ENCODE results near the gene TBL2.
"Not testable (repeated sequence)": the region's sequence is repeated elsewhere in the genome, so short reads cannot be mapped to it uniquely, and the experiment has no call there.

Gene TBL2

GRCh38 chr7:73606801-73607691, 28.7 kb upstream of the TBL2 start:
- DNase-seq = no peak

- no peak for DNase-seq
These were observed 27.3 kb upstream of the TBL2 start for GRCh38 chr7:73605601-73606220.

DNA sequence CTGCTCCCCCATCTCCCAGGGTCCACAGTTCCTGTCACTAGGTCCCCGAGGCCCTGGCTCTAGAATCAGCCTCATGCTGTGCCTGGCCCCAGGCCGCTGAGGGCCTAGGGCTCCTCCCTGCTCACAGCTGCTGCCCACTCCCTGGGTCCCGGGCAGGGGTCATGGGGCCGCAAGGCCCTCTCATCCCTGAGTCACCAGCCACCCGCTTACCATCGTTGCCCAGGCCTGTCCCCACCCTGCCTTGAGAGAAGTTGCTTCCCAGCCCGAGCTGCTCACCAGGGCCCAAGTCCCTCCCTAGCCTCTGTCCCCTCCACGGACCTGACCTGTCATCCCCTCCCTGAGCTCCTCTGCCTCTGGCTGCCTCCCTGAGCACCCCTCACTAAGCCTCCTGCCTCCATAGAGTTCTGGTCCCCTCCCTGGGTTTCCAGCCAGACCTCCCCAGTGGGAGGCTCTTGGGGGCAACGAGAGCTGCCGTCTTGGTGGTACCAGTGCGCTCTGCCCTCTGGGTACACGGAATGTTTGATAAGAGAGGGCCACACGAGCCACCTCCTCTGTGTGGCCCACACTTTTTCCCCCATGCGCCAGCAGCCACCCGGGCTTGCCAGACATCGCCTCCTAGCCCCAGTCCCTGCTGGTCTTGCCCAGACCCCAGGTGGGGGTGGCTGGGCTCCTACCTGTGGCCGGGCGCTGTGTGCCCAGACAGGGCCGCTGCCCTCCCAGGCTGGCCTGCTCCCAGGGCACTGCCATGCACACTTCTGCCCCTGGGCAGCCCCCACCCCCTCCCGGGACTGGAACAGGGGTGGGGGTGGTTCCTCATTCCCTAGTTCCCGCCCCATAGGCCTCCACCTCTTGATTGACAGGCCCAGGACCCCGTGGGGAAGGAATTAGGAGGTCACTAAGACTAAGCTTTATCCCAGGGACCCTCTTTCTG, 24.6 kb upstream of the TBL2 start:
- no peak for DNase-seq

DNA sequence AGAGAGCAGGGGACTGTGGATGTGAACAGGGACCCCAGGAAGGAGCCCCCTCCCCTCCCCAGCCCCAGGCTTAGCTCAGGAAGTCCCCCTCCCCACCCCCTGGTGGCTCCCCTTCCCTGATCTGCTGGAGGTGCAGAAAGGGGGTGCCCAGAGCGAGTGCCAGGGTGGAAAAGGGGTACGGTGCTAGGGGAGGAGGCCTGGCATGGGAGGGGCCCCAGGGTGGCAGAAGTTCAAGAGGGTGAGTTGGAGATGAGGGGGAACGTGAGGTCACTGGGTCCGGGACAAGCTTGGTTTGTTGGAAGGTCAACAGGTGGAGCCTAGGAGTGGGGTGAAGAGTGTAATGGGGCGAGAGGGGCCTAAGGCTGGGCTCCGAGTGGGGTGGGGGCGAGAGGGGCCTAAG, 21.5 kb upstream of the TBL2 start:
- DNase-seq = no peak

- no peak for DNase-seq
These were observed 20.9 kb upstream of the TBL2 start for GRCh38 chr7:73599151-73599882.

DNA sequence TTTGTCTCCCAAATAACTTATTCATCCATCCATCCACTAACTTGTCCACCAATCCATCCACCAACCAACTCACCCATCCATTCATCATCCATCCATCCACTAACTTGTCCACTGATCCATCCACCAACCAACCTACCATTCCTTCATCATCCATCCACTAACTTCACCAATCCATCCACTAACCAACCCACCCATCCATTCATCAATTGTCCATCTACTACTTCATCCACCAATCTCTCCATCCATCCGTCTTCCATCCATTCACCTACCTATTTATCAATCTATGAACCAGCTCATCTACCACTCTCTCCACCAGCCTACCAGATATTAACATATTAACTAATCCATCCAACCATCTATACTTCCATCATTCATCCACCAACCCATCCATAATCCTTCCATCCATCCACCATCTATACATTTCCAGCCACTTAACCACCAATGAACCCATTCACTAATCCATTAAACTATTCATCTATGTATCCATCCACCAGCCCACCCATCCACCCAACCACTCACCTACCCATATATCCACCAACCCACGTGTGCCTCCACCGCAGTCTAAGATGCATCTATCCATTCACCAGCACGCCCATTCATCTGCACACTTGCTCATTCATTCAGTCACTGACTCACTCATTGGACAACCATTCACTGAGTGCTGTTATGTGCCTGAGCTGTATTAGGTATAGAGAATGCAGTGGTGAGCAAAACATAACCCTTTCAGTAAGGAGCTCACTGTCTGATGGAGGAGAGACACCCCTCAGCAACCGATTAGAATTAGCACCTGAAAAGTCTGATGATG, 19.8 kb upstream of the TBL2 start:
- DNase-seq = no peak

- no peak for DNase-seq
These were observed 18.0 kb upstream of the TBL2 start for GRCh38 chr7:73596191-73597065.

DNA sequence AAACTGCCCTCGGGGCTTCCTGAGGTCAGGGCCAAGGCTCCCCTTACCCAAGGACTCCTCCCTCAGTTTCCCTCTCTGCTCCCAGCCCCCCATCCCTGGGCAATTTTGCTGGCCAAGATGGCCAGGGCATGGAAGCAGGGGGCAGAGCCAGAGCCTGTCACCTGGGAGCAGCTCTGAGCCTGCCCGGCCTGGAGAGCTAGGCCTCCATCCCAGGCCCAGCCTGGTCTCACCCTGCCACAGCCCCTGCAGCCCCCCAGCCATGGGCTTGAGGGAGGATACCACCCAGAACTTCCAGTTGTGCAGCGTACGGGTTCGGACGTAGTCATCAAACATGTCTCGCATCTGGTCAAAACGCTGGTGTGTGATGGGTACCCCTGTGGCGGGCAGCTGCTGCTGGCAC, 17.0 kb upstream of the TBL2 start:
- DNase-seq = no peak

DNA sequence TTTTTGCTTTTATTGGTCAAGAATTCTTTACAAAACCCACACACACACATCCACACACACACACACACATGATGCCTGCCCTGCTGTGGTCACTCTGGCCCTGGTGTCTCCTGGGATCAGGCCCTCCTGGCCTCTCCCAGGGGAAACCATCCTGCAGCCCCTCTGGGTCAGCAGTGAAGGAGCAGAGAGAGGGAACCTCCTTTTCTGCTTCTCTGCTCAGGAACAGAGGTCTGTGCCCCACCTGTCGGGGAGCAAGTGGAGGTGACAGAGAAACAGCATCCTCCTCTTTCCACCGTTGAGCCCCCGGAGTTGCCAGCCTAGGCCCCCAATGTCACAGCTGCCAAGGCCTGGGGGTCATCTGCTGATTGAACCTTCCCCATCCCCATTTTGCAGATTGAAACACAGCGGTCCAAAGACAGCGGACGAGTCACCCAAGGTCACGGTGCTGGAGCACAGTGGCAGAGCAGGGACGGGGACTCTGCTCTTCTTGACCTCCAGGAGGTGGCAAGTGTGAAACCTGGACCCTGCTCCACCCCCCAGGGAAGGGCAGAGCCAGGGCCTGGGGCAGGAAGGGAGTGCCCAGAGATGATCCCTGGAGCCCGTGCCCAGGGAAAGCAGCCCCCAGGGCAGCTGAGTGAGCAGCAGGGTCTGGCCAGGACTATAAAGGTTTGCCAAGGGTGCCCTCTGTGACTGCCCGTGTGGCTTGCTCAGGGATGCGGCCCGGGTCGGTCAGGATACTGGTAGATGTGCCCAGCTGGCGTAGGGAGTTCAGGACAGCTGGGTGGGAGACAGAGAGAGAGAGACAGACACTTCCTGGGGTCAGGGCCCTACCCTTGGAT, 15.0 kb upstream of the TBL2 start:
- DNase-seq = no peak

- DNase-seq = no peak
These were observed 8.5 kb upstream of the TBL2 start for GRCh38 chr7:73586911-73587310.

- no peak for DNase-seq
These were observed 6.8 kb upstream of the TBL2 start for GRCh38 chr7:73585196-73585595.

DNA sequence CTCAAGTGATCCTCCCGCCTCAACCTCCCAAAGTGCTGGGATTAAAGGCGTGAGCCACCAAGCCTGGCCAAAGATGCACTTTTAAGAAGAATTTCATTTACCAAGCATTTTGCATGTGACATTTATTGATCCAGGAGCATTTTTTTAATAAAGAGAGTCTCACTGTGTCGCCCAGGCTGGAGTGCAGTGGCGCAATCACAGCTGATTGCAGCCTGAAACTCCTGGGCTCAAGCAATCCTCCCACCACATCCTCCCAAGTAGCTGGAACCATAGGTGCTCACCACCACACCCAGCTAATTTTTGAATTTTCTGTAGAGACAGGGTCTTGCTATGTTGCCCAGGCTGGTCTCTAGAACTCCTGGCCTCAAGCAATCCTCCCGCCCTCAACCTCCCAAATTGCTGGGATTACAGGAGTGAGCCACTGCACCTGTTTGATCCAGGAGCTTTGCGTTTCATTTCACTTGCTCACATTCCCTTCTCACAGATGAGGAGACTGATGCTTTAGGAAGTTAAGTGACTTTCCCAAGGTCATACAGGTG, 4.4 kb upstream of the TBL2 start:
- DNase-seq = no peak

DNA sequence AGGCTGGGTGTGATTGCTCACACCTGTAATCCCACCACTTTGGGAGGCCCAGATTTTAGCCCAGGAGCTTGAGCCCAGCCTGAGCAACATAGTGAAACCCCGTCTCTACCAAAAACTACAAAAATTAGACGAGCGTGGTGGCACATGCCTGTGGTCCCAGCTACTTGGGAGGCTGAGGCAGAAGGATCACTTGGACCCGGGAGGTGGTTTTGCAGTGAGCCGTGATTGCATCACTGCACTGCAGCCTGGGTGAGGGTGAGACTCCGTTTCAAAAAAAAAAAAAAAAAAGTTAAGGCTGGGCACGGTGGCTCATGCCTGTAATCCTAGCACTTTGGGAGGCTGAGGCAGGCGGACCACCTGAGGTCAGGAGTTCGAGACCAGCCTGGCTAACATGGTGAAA, 2.6 kb upstream of the TBL2 start:
- DNase-seq = not testable (repeated sequence)

DNA sequence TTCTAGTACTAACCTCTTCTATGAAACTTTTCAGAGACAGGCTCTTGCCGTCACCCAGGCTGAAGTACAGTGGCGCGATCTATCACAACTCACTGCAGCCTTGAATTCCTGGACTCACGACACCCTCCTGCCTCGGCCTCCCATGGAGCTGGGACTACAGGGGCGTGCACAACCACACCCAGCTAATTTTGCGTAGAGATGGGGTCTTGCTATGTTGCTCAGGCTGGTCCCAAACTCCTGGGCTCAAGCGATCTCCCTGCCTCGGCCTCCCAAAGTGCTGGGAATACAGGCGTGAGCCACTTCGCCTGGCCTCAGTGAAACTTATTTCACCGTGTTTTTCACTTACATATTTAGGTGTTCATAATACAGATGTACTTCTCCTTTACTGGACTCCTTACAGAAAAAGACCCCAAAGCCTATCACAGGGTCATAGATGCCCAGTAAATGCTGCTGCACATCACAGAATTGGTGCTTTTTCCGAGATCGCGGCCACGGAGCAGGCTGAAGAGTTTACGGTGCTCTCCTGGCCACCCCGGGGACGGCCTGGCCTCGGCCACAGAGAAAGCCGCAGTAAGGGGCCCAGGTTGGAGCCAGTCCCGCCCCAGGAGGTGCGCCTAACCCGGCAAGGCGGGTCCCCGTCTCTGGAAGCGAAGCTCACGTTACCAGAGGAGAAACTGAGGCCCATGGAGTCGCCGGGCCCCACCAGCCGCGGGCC, 595 bp downstream of the TBL2 start:
- no peak for DNase-seq

DNA sequence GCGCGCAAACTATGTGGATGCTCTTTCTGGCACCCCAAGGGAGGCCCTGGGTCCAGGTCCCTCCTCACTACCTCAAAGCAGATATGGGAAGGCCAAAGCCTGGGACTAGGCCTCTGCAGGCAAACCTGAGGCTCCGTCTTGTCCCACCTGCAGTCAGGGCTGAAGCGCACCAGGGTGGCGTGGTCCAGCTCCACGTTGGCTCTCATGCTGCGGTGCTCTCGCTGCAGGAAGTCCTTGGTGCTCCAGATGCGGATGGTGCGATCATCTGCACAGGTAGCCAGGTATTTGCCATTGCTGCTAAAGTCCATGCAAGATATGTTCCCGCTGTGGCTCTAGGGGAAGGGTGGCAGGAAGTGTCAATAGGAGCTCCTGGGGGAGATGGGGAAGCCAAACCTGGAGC, 4.6 kb downstream of the TBL2 start:
- DNase-seq = no peak

DNA sequence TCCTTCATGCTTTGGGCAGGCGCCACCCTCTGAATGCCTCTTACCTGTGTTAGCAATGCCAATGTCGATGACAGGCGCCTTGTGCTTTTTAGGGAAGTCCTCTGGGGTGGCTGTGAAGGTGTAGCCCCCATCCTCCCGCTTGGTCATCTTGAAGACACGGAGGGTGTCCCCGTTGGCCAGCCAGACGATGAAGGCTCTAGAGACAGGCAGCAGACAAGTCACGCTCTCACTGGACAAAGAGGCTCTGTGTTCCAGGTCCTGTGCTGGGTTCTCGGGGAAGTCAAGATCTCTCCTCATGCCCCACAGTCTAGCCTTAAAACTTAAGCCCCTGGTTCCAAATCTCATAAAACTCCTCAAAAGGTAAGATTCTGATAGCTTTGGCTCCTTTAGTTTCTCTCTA, 5.1 kb downstream of the TBL2 start:
- DNase-seq = no peak

DNA sequence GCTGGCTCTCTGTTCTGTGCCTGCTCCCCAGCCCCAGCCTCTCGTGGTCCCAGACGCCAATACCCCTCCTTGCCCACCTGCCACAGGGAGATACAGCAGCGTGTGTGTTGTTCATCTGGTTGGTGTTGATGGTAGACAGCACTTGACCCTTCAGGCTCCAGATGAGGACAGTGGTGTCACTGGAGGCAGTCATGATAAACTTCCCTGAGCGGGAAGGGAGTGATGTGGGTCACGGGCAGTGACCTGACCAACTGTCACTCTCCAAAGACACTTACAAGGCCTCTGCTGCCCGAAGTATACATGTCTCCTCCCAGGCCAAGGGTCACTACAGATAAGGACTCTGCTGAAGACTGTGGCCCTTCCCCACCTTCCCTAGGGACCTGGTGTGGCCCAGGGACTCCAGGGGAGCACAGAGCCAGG, 5.6 kb downstream of the TBL2 start:
- DNase-seq = no peak

DNA sequence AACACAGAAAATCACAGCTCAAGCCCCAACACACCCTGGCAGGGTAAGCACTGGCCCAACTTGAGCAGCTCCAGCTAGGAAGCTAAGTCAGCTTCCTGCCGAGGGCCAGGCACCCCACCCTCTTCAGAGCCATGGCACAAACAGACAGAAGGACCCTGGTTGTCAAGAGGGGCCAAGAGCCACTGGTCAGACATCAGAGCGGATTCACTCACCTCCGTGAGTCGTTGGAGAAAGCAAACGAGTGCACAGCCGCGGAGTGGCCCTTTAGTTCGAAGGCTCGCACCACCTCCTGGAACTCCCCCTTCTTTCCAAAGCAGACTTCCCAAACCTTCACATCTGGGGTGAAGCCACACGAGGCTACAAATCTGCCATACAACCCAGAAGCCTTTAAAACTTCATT, 7.4 kb downstream of the TBL2 start:
- DNase-seq = no peak

DNA sequence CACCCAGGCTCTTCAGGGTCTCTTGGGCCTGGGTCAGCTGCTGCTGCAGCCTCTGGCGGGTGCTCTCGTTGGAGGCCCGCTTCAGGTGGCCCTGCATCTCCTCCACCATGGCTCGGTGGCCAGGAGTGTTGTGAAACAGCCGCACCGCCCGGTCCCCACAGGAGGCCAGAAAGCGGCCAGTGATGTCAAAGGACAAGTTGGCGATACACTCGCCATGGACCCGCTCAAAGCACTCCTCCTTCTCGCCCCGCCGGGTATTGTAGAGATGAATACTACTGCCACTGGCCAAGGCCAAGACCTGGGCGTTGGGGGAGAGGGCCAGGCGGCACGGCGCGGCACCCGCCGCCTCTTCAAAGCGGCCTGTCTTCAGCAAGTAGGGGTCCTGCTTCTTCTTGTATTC, 7.9 kb downstream of the TBL2 start:
- DNase-seq = no peak
